HG03469 (cell line): ENCODE data around the gene ELFN2.
"Not testable (repeated sequence)": the region's sequence is repeated elsewhere in the genome, so short reads cannot be mapped to it uniquely, and the experiment has no call there.

ENCODE experiments used
- ATAC-seq: cut with Tn5 transposase; IDR thresholded peaks from one replicate; pipeline ENCODE4 v1.9.1; 2021; ENCODE audit warnings: mild to moderate bottlenecking, moderate library complexity, moderate number of reproducible peaks; ENCODE audit not compliant: unreplicated experiment

ELFN2 gene

GRCh38 chr22:37413546-37413945, 13.7 kb downstream of the ELFN2 start:
- no peak for ATAC-seq

GRCh38 chr22:37412495-37413250, 14.6 kb downstream of the ELFN2 start:
- ATAC-seq = no peak

- ATAC-seq = no peak
Measured at GRCh38 chr22:37411655-37412054, 15.6 kb downstream of the ELFN2 start.

GRCh38 chr22:37410174-37411055, 16.9 kb downstream of the ELFN2 start:
- ATAC-seq = no peak

GRCh38 chr22:37409459-37410050, 17.7 kb downstream of the ELFN2 start:
- no peak for ATAC-seq

GRCh38 chr22:37409031-37409430, 18.2 kb downstream of the ELFN2 start:
- ATAC-seq = no peak

GRCh38 chr22:37407856-37408255, 19.4 kb downstream of the ELFN2 start:
- no peak for ATAC-seq

GRCh38 chr22:37406441-37407235, 20.6 kb downstream of the ELFN2 start:
- no peak for ATAC-seq

GRCh38 chr22:37404091-37404490, 23.2 kb downstream of the ELFN2 start:
- no peak for ATAC-seq

GRCh38 chr22:37403267-37403960, 23.9 kb downstream of the ELFN2 start:
- ATAC-seq = no peak

GRCh38 chr22:37402184-37402506, 25.1 kb downstream of the ELFN2 start:
- ATAC-seq = no peak

- ATAC-seq = no peak
Measured at GRCh38 chr22:37401401-37402183, 25.7 kb downstream of the ELFN2 start.

- no peak for ATAC-seq
Measured at GRCh38 chr22:37400719-37401118, 26.6 kb downstream of the ELFN2 start.

- ATAC-seq = not testable (repeated sequence)
Measured at GRCh38 chr22:37399457-37399856, 27.8 kb downstream of the ELFN2 start.

- no peak for ATAC-seq
Measured at GRCh38 chr22:37397226-37397625, 30.1 kb downstream of the ELFN2 start.

GRCh38 chr22:37396488-37397084, 30.7 kb downstream of the ELFN2 start:
- ATAC-seq = no peak

GRCh38 chr22:37394341-37394740, 32.9 kb downstream of the ELFN2 start:
- no peak for ATAC-seq

GRCh38 chr22:37393746-37394145, 33.5 kb downstream of the ELFN2 start:
- ATAC-seq = no peak

- ATAC-seq = no peak
Measured at GRCh38 chr22:37392721-37393328, 34.5 kb downstream of the ELFN2 start.
